ENCODE measurements around the gene TMEM138.

Gene TMEM138

DNA sequence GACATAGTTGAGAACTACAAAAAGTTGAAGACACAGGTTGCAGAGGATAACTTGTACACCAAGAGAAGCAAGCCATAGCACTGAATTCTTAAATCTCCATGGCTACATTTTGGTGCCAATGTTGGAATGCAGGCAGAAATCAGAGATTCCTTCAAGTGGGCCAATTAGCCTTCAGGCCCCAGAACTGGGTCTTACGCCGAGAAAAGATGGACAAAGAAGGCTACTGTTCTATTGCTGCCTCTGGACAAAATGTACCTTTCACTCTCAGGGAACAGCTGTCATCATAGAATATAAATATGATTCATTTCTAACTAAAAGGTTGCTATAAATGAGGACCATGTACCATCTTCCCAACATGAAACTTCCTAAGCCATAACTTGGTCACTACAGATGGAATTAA, 43.9 kb downstream of the TMEM138 start:
- DNase-seq (ENCODE audit: low spot score): no peak

DNA sequence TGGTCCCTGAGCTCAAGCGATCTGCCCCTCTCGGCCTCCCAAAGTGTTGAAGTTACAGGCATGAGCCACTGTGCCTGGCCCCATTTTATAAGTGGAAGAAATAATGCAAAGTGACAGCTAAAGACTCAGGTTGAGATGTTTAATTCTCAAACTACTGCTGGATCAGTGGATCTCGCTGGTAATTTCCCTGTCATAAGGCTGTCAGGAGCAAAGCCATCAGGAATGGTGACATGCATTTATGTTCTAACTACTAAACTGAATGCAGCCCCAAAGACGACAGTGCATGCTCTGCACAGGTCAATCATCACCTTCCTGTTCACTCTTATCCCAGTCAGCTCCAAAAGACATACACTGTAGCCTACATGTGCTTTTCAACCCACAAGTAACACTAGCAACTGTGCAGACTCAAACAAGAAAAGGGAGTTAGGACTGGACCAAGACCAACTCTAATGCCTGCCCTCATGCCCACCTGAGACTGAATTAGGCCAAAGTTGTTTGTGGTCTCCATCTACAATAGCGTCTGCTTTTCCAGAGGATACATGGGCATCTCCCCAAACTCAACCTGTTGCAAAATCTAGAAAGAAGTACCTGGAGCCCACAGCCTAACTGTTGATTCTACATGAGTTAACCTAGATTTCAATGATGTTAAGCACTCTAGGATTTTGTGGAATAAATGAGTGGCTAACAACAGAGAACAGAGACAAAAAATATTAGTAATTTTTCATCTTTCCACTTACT, 45.0 kb downstream of the TMEM138 start:
- no peak for DNase-seq (ENCODE audit: low spot score)

DNA sequence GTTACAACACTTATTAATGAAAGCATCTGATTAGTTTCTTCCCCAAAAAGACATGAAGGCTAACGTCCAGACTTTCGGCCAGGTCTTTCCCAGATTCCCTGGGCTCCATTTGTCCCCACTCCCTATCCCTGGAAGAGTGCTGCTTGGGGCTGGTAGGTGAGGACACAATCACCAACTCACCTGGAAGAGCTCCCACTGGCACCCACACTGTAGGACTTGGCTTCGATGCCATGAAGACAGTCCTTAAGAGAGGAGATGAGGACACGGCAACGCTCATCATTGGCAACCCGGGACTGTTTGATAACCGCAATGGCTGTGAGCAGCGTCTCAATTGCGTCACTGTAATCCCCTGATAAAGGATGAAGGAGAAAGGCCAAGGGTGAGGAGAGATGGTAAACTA, 49.4 kb downstream of the TMEM138 start:
- no peak for DNase-seq (ENCODE audit: low spot score)

DNA sequence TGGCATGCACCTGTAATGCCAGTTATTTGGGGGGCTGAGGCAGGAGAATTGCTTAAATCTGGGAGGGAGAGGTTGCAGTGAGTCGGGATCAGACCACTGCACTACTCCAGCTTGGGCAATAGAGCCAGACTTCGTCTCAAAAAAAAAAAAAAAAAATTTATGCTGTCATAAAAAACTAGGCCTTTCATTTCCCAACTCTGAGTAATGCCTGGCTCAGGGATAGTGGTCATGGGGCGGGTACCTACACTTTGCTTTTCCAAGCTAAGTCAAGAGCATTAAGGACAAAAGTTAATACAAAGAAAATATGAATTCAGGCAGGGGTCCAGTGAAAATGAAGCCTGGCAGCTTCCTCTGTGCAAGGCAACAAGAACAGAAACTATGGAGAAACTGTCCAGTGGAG, 51.3 kb downstream of the TMEM138 start:
- no peak for DNase-seq (ENCODE audit: low spot score)

DNA sequence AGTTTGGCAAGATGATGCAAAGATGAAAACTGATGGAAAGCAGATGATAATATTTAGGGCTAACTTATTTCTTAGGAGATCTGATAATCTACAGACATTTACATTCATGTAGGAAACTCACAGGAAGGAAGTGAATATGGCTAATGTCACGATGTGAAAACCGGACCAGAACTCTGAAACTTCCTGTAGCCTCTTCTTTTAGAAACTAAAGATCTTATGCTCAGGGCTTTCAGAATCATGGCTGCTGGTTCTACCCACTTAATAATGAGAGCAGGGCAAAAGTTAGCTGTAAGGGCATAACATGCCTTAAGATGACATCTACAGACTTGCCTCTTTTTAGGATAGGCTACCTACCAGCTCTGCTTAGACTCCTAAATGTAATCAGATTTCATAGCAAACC, 52.4 kb downstream of the TMEM138 start:
- DNase-seq (ENCODE audit: low spot score): no peak

DNA sequence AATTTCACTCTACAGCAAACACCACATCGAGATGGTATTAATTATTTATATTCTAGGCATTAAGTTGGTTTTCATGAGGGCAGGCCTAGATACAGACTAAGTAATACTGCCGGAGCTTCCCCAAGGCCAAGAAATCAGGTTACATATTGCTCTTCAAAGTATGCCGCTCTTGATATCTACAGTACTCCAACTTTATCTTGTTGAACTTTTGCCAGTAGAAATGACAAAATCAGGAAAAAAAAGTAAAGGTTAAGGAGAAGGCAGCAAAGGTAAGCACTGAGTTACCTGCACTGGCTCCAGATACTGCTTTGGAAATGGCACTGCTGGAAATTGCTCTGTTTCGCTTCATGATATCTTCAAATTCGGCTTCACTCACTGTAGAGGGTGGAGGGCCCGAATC, 53.2 kb downstream of the TMEM138 start:
- no peak for DNase-seq (ENCODE audit: low spot score)

DNA sequence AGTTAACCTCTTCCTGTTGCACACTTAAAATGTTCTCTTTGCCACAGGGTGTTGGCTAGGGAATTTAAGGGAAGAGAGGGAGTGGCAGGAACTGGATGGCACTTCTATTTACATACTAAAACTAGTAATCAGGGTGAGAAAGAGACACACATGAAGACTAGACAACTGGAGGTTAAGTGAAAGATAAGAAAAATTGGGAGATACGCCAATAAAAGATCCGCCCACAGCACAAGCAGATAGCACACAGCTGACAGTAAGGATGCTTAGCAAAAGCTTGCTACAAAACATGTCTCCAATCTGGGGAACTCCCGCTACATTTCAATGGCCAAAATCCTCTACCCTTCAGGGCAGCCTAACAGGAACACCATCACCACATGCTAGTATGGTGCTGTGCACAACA, 54.8 kb downstream of the TMEM138 start:
- no peak for DNase-seq (ENCODE audit: low spot score)

DNA sequence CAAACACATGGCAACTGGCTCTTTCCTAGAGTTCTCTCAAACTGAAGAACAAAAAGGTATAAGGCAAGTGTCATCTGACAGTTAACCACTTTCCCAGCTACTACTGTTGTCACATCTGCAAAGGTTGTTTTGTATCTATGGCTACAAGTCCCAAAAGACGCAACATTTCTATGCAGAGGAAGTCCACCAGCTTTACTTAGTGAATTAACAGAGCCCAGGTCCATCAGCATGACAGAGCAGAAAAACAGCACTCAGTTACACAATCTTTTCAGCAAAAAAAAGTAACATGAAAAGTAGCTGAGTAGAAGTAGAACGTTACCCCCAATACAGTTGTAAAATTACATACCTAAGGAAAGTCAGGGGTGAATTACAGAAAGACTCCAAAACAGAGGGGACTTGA, 55.5 kb downstream of the TMEM138 start:
- DNase-seq (ENCODE audit: low spot score): no peak

DNA sequence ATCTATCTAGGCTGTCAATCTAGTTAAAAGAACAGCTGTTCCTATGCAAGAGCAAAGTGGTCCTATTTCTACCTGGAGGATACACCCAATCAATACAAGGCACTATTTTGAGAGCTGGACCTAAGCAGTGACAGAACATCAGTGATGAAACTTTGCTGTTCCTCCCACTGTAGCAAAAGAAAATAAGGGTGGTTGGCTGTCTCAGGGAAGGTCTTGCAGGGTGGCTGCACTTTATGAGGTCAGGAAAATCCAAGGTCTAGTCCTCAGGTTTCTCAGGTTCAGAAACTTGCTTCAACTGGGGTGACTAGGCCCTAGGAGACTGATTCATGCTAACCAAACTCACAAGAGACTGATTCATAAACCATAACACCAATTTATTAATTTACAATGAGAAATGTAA, 56.0 kb downstream of the TMEM138 start:
- no peak for DNase-seq (ENCODE audit: low spot score)

All from CD4-positive, alpha-beta T cell treated with Interleukin-15 for 4 hours (primary cell).